HepG2 (cell line): Measurements from ENCODE around the gene METTL15. TPM values are rescaled to one million over a fixed set of nuclear protein-coding genes. Genes with fewer than 3 reads are reported as not detected.

Experiments used
- ARNTL ChIP-seq: sonication (generic); formaldehyde crosslinking; IDR thresholded peaks from 2 replicates; pipeline ENCODE4 v1.4.0; 2020; ENCODE audit warnings: mild to moderate bottlenecking, missing genetic modification reagents
- ATRX ChIP-seq: sonication (generic); formaldehyde crosslinking; IDR thresholded peaks from 2 replicates; pipeline ENCODE4 v1.4.0; 2020; ENCODE audit warnings: missing genetic modification reagents, borderline replicate concordance
- CBFB ChIP-seq: sonication (generic); formaldehyde crosslinking; IDR thresholded peaks from 2 replicates; pipeline ENCODE4 v1.4.0; 2020; ENCODE audit warnings: missing genetic modification reagents
- EZH2 ChIP-seq: conservative IDR thresholded peaks from 2 replicates; pipeline ENCODE4 v1.6.1; 2012; ENCODE audit warnings: mild to moderate bottlenecking, low read depth, low read length, moderate library complexity
- FOXJ3 ChIP-seq: sonication (generic); formaldehyde crosslinking; IDR thresholded peaks from 2 replicates; pipeline ENCODE4 v1.4.0; 2020; ENCODE audit warnings: missing genetic modification reagents, mild to moderate bottlenecking, borderline replicate concordance
- FOXK1 ChIP-seq: sonication (generic); formaldehyde crosslinking; IDR thresholded peaks from 2 replicates; pipeline ENCODE4 v1.4.0; 2020; ENCODE audit warnings: low read depth, missing genetic modification reagents, borderline replicate concordance
- HDAC1 ChIP-seq: sonication (generic); formaldehyde crosslinking; IDR thresholded peaks from 2 replicates; pipeline ENCODE4 v1.5.1; 2020; ENCODE audit warnings: mild to moderate bottlenecking, missing genetic modification reagents
- IKZF1 ChIP-seq: fragments of 450-650 bp; IDR thresholded peaks from 2 replicates; pipeline ENCODE4 v1.7.1; 2016
- MAFG ChIP-seq: sonication (generic); formaldehyde crosslinking; IDR thresholded peaks from 2 replicates; pipeline ENCODE4 v1.5.1; 2020; ENCODE audit warnings: mild to moderate bottlenecking, missing genetic modification reagents
- MIER2 ChIP-seq: IDR thresholded peaks from 2 replicates; pipeline ENCODE4 v1.6.1; 2016; ENCODE audit warnings: missing biosample characterization, missing genetic modification reagents
- MTERF4 ChIP-seq: sonication (generic); formaldehyde crosslinking; IDR thresholded peaks from 2 replicates; pipeline ENCODE4 v1.8.0; 2023; ENCODE audit warnings: mild to moderate bottlenecking, missing genetic modification reagents
- NFKB2 ChIP-seq: sonication (generic); formaldehyde crosslinking; IDR thresholded peaks from 2 replicates; pipeline ENCODE4 v1.4.0; 2020; ENCODE audit warnings: missing genetic modification reagents, borderline replicate concordance
- PHF20 ChIP-seq: sonication (generic); formaldehyde crosslinking; IDR thresholded peaks from 2 replicates; pipeline ENCODE4 v1.5.0; 2020; ENCODE audit warnings: mild to moderate bottlenecking, missing genetic modification reagents
- PRDM15 ChIP-seq: sonication (generic); formaldehyde crosslinking; IDR thresholded peaks from 2 replicates; pipeline ENCODE4 v1.4.0; 2020; ENCODE audit warnings: missing genetic modification reagents
- SMARCE1 ChIP-seq: fragments of 450-650 bp; IDR thresholded peaks from 2 replicates; pipeline ENCODE4 v1.6.1; 2017; ENCODE audit warnings: borderline replicate concordance
- ZFP36L1 ChIP-seq: sonication (generic); formaldehyde crosslinking; IDR thresholded peaks from 2 replicates; pipeline ENCODE4 v1.8.0; 2022; ENCODE audit warnings: mild to moderate bottlenecking, missing genetic modification reagents, moderate library complexity
- ZFX ChIP-seq: sonication (generic); formaldehyde crosslinking; IDR thresholded peaks from 2 replicates; pipeline ENCODE4 v1.4.0; 2020; ENCODE audit warnings: mild to moderate bottlenecking, low read depth, missing genetic modification reagents, moderate library complexity
- ZNF329 ChIP-seq: sonication (generic); formaldehyde crosslinking; IDR thresholded peaks from 2 replicates; pipeline ENCODE4 v1.9.0; 2021; ENCODE audit warnings: low read depth, mild to moderate bottlenecking, missing genetic modification reagents
- ZNF510 ChIP-seq: sonication (generic); formaldehyde crosslinking; IDR thresholded peaks from 2 replicates; pipeline ENCODE4 v1.4.0; 2020; ENCODE audit warnings: low read depth, mild to moderate bottlenecking, missing genetic modification reagents
- ZNF580 ChIP-seq: IDR thresholded peaks from 2 replicates; pipeline ENCODE4 v1.6.1; 2016; ENCODE audit warnings: low read depth, borderline replicate concordance
- ZNF766 ChIP-seq: sonication (generic); formaldehyde crosslinking; IDR thresholded peaks from 2 replicates; pipeline ENCODE4 v1.5.0; 2020; ENCODE audit warnings: missing genetic modification reagents, borderline replicate concordance
- ZNF781 ChIP-seq: sonication (generic); formaldehyde crosslinking; IDR thresholded peaks from 2 replicates; pipeline ENCODE4 v1.5.1; 2020; ENCODE audit warnings: borderline replicate concordance, mild to moderate bottlenecking, missing genetic modification reagents; ENCODE audit errors: not compliant biosample characterization
- polyA plus RNA-seq, 8 experiments: library from polyadenylated mRNA; depleted of rRNA in 3 of 8; stranded (reverse) in 7 of 8; unstranded in 1 of 8; fragments of >200 nt; fragmentation: Illumina TruSeq in 4 of 8; extraction: Trizol in 4 of 8; gene quantifications; 2 replicates each; pipeline versions ENCODE4 v1.2.1 to v1.2.3, GENCODE V29; 2011 to 2016; ENCODE audit warnings: low read depth in 4 of 8, missing spikeins in 1 of 8, mixed read lengths in 1 of 8; ENCODE audit not compliant: insufficient read depth in 1 of 8
- total RNA-seq, 5 experiments: library from RNA; depleted of rRNA; stranded (reverse); fragments of >200 nt; fragmentation: Illumina TruSeq; extraction: Trizol; gene quantifications; 2 replicates each; pipeline ENCODE4 v1.2.3, GENCODE V29; 2016; ENCODE audit warnings: low read depth in 1 of 5
- TF ChIP-seq, protein P1 (sequence below): sonication (generic); formaldehyde crosslinking; conservative IDR thresholded peaks from 2 replicates; pipeline ENCODE4 v1.5.0; 2020; ENCODE audit warnings: missing genetic modification reagents

The METTL15 gene
- total and polyA plus RNA-seq, 2 of the 13 experiments (the other 11 are each of a cell fraction or from before 2014, with no cell fraction given): 6.5 to 14.0 TPM

DNA sequence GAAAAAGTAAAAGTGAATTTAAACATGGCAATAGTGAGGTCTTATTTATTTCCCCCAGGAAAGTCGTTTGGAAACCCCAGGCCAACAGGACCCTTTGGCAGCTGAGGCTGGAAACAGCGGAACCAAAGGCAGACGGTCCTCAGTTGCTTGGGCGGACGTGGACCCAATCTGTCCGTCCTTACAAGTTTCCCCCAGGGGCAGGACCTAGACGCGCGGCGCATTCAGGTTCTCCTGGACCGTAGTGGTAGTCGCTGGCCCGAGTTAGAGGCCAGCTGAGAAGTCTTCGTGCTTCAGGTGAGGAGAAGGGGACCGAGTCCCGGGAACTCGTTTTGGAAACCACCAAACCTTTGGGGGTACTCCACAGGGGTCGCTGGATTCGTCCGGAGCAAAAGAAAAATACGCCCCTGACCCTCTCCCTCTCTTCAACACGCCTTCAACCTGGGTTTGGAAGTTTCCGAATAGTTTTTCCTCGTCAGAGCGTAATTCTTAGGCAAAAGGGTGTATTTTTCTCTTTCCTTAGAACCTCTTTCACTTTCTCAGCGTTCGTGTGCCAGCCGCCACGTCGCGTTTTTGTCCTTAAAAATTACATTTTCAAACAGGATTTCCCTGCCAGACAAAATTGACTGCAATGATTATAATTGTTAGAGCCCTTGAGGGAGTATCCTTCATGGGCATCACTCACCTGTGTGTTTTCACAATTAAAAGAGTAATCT is 2.1 kb downstream of the METTL15 start (continued):
- peak; percentile 47; the same call in 1 of the 2 replicates for TF ChIP-seq PRDM15 (CRISPR knock-in tag)
- 0 out of 2 replicates have a peak, but pooled peaks have one; percentile 49 for TF ChIP-seq MIER2 (CRISPR knock-in tag)
- no peak for TF ChIP-seq EZH2
- TF ChIP-seq IKZF1: no peak
- TF ChIP-seq CBFB (CRISPR knock-in tag): peak; percentile 94
- TF ChIP-seq ZNF329 (CRISPR knock-in tag): peak; percentile 67; the same call in 1 of the 2 replicates
- no peak for TF ChIP-seq MTERF4
- peak; percentile 99 for TF ChIP-seq PHF20
- peak; percentile 86 for TF ChIP-seq FOXJ3 (CRISPR knock-in tag)
- peak; percentile 99 for TF ChIP-seq HDAC1 (CRISPR knock-in tag)
- TF ChIP-seq ZNF766 (CRISPR knock-in tag): peak; percentile 74; the same call in 1 of the 2 replicates
- TF ChIP-seq ZNF580 (CRISPR knock-in tag): peak; percentile 95
- TF ChIP-seq MAFG (CRISPR knock-in tag): no peak
- TF ChIP-seq ARNTL (CRISPR knock-in tag): 0 out of 2 replicates have a peak, but pooled peaks have one; percentile 28
- peak; percentile 97 for TF ChIP-seq ZFX
- TF ChIP-seq, protein P1, sequence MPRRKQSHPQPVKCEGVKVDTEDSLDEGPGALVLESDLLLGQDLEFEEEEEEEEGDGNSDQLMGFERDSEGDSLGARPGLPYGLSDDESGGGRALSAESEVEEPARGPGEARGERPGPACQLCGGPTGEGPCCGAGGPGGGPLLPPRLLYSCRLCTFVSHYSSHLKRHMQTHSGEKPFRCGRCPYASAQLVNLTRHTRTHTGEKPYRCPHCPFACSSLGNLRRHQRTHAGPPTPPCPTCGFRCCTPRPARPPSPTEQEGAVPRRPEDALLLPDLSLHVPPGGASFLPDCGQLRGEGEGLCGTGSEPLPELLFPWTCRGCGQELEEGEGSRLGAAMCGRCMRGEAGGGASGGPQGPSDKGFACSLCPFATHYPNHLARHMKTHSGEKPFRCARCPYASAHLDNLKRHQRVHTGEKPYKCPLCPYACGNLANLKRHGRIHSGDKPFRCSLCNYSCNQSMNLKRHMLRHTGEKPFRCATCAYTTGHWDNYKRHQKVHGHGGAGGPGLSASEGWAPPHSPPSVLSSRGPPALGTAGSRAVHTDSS: peak; percentile 95; the same call in 1 of the 2 replicates
- no peak for TF ChIP-seq ATRX (CRISPR knock-in tag)
- TF ChIP-seq ZNF510 (CRISPR knock-in tag): no peak
- peak; percentile 96; the same call in 1 of the 2 replicates for TF ChIP-seq FOXK1 (CRISPR knock-in tag)
- TF ChIP-seq ZNF781 (CRISPR knock-in tag): peak; percentile 72
- TF ChIP-seq ZFP36L1 (CRISPR knock-in tag): no peak
- TF ChIP-seq NFKB2 (CRISPR knock-in tag): peak; percentile 85
- TF ChIP-seq SMARCE1: no peak
